ENCODE measurements around the gene PNMT.
A peak's percentile ranks its signal among the peaks of the same experiment; 100 is the strongest.
"Not testable (repeated sequence)": the region's sequence is repeated elsewhere in the genome, so short reads cannot be mapped to it uniquely, and the experiment has no call there.

The PNMT gene

GRCh38 chr17:39694593-39694992 is 26.3 kb downstream of the PNMT start:
- DNase-seq, result no peak

- no peak for DNase-seq
Observed at GRCh38 chr17:39695089-39695474, 26.8 kb downstream of the PNMT start.

DNA sequence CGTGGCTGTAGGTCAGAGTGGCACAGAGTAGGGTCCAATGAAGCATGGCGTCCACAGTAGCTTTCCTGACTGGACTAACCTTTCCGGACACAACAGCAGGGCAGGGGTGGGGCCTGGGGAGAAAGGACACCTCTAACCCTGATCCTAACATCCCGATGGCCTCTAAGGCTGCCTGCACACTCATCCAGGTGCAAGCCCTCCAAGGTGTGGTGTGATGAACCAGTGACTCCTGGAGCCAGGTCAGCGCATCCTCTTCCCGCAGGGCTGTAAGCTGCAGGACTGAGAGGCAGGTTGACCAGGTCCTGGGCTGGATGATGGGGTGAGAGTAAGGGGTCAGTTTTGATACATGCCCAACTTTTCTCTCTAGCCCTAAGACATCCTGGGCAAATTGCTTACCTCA is 28.5 kb downstream of the PNMT start:
- DNase-seq, result no peak

- no peak for DNase-seq
Observed at GRCh38 chr17:39697961-39698360, 29.7 kb downstream of the PNMT start.

DNA sequence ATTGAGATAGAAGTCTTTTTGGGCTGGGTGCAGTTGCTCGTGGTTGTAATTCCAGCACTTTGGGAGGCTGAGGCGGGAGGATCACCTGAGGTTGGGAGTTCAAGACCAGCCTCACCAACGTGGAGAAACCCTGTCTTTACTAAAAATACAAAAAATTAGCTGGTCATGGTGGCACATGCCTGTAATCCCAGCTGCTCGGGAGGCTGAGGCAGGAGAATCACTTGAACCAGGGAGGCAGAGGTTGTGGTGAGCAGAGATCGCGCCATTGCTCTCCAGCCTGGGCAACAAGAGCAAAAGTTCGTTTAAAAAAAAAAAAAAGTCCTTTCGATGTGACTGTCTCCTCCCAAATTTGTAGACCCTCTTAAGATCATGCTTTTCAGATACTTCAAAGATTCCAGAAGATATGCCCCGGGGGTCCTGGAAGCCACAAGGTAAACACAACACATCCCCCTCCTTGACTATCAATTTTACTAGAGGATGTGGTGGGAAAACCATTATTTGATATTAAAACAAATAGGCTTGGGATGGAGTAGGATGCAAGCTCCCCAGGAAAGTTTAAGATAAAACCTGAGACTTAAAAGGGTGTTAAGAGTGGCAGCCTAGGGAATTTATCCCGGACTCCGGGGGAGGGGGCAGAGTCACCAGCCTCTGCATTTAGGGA is 31.0 kb downstream of the PNMT start:
- DNase-seq, result not testable (repeated sequence)

DNA sequence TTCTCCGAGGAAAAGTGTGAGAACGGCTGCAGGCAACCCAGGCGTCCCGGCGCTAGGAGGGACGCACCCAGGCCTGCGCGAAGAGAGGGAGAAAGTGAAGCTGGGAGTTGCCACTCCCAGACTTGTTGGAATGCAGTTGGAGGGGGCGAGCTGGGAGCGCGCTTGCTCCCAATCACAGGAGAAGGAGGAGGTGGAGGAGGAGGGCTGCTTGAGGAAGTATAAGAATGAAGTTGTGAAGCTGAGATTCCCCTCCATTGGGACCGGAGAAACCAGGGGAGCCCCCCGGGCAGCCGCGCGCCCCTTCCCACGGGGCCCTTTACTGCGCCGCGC is 31.5 kb downstream of the PNMT start, which contains the start of gene ERBB2:
ERBB2 (plus strand) TSS at position 247 of the 330 bp plus-strand sequence. CDS start 175 bp downstream, outside the sequence.
- no peak for DNase-seq

DNA sequence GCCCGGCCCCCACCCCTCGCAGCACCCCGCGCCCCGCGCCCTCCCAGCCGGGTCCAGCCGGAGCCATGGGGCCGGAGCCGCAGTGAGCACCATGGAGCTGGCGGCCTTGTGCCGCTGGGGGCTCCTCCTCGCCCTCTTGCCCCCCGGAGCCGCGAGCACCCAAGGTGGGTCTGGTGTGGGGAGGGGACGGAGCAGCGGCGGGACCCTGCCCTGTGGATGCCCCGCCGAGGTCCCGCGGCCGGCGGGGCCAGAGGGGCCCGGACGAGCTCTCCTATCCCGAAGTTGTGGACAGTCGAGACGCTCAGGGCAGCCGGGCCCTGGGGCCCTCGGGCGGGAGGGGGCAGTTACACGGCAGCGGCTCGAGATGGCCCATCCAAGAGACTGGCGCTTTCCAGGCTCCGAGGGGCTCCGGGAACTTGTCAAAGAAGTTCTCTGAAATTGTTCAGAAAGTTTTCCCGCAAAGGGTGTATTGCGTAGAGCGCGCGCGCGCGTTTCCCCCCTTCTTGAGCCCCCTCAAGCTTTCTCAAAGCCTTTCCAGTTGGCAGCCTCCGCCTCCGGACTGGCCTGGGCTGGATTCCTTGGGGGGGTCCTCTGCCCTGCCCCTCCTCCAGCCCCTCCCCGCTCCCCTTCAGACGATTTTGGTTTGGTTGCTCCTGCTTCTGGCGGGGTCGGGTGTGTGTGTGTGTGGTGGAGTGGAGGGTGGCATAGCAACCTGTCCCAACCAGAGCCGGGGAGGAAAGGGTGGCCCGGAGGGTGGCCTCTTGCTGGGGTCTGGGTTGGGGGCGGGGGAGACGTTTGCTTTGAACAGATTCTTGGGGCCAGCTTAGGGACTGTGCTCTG is 32.1 kb downstream of the PNMT start:
- DNase-seq, result no peak

DNA sequence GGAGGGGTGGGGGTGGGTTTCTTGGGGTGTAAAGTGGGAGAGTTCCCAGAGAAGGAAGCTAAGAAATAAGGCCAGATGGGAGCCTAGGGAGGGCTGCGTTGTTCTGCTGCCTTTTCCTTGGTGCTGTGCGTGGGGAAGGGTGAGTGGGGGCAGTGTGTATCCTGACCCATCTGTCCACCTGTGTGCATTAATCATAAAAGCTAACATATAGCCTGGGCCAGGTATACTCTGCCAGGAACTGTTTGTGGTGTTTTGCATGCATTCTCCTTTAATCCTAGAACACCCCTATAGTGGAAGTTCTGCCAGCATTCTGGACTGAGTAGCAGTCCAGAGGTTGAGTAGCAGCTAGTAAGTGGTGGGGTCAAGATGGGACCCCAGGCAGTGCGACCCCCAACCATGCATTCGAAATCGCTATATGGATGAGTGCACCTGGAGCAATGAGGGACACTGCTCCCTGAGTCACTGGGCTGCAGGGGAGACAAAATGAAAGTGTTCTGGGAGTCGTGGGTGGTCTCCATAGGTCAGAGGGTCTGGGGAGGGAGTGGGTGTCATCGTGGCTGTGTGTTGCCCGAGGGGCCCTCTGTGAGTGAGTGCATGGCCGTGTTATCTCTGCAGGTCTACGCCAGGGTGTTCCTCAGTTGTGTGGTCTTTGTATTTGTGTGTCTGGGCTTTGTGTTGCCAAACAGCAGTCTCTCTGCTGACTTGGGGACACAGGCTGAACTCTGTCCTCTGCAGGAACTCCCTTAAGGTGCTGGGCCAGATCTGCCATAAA is 32.9 kb downstream of the PNMT start:
- no peak for DNase-seq

DNA sequence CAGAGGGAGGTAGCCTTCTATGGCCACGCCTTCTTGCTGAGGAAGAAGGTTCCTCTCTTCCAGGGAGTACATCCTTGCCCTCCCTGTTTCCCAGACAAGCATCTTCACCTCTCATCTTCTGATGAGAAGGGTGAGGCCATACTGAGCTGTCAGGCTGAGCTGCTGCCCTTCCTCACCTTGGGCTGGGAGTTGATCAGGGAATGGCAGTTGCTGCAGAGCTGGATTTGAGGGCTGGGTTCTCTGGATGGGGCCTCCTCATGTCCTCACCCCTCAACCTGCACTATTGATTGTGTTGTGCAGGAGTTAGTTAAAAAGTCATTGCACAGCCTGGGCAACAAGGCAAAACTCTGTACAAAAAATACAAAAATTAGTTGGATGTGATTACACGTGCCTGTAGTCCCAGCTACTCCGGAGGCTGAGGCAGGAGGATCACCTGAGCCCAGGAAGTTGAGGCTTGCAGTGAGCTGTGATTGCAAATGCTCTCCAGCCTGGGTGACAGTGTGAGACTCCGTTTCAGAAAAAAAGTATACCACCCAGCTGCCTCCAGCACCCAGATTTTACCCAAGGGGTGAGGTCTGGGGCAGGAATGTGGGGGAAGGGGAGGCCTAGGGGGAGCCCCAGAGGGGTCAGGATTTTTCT is 33.6 kb downstream of the PNMT start:
- no peak for DNase-seq

DNA sequence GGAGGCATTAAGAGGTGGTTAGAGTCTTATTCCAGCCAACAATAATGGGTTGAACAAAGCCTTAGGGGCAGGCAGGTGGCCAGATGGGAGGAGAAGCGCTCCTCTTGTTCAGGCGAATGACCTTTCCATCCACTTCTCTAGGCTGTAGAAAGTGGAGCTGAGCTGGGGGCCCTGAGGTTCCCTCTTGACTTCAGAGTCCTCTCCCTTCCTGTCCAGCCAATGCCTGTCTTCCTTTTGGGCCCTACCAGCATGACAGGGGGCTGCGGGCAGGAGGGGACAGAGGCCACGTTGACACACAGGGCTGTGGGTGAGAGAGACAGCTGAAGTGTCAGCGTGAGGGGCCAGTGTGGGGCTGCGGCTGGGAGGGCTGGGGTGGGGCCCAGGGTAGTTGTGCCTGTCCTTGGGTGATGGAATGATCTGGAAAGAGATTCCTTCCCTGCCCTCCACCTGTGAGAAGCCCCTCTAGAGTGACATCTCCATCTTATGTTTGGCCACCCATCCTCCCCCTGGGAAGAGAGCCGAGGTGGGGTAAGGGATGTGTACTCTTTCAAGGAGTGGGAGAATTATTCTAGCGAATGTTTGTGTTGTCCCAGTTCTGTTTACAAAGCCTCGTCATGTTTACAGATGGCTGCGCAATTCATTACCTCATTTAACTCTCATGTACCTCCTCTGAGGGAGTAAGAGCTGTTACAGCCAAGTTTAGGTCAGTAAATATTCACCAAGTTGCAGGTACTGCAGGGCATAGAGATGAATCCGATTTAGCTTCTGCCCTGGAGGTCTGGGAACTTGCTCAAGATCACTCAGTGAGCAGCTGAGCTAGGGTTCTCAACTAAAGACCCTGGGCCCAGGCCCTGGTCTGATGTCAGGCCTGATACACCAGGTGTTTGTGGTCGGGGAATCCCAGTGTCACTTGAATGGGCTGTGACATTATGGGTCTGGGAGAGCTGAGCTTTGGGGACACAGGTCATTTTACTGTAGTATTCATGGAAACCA is 34.9 kb downstream of the PNMT start:
- DNase-seq, result no peak

GRCh38 chr17:39703913-39704312 is 35.7 kb downstream of the PNMT start:
- no peak for DNase-seq

GRCh38 chr17:39704821-39705551 is 36.7 kb downstream of the PNMT start:
- no peak for DNase-seq

DNA sequence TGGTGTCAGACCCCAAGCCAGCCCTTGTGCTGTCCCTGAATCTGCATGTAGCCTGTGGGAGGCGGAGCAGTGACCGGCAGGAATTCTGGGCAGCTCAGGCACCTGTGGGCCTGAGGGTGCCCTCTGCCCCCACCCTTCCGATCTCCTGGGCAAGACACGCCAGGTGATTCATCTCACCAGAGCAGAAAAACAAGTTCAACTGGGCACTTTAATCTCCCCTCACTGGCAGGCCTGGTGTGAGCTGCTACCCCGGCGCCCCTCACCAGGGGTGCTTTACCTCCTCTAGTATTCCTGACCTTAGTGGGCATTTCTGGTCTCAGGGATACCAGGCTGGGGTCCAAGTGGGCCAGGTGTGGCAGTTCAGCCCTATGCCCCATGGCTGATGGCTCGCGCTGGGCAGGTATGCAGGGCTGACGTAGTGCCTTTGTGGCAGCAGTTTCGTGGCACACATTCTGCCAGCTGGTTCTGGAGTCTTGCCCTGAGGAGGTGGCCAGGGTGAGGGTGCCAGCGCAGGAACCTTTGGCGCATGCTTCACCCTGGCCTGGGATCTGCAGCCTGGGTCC is 37.6 kb downstream of the PNMT start:
- no peak for DNase-seq

DNA sequence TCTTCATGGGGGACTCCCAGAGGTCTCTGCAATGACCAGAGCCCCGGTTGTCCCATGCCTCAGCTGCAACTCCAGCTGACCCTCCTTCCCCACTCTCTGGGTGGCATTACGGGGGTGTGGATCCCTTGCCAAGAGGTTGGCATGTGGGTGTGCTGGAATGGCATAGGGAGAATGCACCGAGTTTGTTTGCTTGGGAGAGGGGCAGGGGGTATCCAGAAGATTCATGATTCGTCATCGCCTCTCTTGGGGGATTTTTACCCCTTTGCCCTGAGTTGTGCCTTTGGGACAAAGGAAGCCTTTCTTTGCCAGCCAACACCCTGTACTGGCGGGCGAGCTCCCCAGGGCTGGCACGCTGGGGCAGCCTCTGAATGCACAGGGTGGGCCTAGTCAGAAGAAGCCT is 38.1 kb downstream of the PNMT start:
- no peak for DNase-seq

DNA sequence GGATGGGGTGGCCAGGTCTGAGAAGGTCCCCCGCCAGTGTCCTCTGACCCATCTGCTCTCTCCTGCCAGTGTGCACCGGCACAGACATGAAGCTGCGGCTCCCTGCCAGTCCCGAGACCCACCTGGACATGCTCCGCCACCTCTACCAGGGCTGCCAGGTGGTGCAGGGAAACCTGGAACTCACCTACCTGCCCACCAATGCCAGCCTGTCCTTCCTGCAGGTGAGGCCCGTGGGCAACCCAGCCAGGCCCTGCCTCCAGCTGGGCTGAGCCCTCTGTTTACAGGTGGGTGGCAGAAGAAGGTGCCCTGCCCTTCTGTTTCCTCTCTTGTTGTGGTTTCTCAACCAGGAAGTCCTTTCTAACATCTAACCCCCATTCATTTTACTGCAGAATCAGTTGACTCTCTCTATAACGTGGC is 38.7 kb downstream of the PNMT start:
- DNase-seq, result no peak

DNA sequence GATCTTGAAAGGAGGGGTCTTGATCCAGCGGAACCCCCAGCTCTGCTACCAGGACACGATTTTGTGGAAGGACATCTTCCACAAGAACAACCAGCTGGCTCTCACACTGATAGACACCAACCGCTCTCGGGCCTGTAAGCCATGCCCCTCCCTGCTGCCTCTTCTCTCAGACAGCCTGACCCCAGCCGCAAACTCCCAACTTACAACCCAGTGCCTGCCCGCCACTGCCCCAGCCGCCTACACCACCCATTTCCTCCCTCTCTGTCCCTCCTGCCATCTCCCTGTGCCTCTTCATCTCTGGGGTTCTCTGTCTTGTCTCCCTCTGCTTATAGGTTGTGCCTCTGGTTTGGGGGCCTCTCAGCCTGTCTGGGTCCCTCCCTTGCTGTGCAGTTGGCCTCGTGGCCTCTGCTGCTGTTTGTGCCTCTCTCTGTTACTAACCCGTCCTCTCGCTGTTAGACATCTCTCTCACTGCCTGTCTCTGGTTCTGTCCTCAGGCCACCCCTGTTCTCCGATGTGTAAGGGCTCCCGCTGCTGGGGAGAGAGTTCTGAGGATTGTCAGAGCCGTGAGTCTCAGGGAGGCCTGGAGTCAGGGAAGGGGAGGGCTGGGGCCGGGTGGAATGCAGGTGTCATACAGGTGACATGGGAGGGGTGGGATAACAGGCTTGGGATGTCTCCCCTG is 41.2 kb downstream of the PNMT start:
- DNase-seq, result no peak

- DNase-seq, result peak; percentile 37
Observed at GRCh38 chr17:39709998-39710964, 42.0 kb downstream of the PNMT start.

DNA sequence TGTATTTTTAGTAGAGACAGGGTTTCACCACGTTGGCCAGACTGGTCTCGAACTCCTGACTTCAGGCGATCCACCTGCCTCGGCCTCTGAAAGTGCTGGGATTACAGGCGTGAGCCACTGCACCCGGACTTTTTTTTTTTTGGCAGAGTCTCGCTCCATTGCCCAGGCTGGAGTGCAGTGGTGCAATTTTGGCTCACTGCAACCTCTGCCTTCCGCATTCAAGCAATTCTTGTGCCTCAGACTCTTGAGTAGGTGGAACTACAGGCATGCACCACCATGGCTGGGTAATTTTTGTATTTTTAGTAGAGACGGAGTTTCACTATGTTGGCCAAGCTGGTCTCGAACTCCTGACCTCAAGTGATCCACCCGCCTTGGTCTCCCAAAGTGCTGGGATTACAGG is 42.8 kb downstream of the PNMT start:
- not testable (repeated sequence) for DNase-seq

DNA sequence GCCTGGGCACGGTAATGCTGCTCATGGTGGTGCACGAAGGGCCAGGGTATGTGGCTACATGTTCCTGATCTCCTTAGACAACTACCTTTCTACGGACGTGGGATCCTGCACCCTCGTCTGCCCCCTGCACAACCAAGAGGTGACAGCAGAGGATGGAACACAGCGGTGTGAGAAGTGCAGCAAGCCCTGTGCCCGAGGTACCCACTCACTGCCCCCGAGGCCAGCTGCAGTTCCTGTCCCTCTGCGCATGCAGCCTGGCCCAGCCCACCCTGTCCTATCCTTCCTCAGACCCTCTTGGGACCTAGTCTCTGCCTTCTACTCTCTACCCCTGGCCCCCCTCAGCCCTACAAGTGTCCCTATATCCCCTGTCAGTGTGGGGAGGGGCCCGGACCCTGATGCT is 43.6 kb downstream of the PNMT start:
- DNase-seq, result no peak

Measured in NCI-H1694 treated with DMSO at 0.1 percent for 48 hours (cell line).